PFSK-1 (cell line): ENCODE measurements around the gene ACVRL1.

ENCODE experiments used
- POLR2AphosphoS5 ChIP-seq: IDR thresholded peaks from 2 replicates; pipeline ENCODE4 v1.6.1; 2012; ENCODE audit warnings: low read depth, mild to moderate bottlenecking, control low read depth, low read length, moderate library complexity
- SIN3A ChIP-seq: IDR thresholded peaks from 2 replicates; pipeline ENCODE4 v1.6.1; 2012; ENCODE audit warnings: mild to moderate bottlenecking, low read length, moderate library complexity, borderline replicate concordance; ENCODE audit not compliant: insufficient read depth
- TAF1 ChIP-seq: IDR thresholded peaks from 2 replicates; pipeline ENCODE4 v1.6.1; 2012; ENCODE audit warnings: low read length, control low read depth, borderline replicate concordance; ENCODE audit not compliant: insufficient read depth
- TF ChIP-seq, protein P1 (sequence below), 2 experiments: IDR thresholded peaks; 2 replicates each; pipeline versions ENCODE4 v1.6.1 to v1.8.0; 2011 to 2012; ENCODE audit warnings: low read depth in 2 of 2, low read length in 2 of 2, control low read depth in 1 of 2, inconsistent platforms in 1 of 2, mild to moderate bottlenecking in 1 of 2, moderate library complexity in 1 of 2; ENCODE audit not compliant: insufficient read depth in 1 of 2

DNA sequence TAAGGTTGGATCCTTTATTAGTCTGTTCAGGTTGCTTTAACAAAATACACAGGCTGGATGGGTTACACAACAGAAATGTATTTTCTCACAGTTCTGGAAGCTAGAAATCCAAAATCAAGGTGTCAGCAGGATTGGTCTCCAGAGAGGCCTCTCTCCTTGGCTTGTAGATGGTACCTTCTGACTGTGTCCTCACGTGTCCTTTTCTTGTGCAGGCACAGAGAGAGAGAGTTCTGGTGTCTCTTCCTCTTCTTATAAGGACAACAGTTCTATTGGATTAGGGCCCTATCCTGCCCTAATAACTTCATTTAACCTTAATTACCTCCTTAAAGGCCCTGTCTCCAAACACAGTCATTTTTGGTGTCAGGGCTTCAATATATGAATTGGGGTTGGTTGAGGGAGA, 24.0 kb upstream of the ACVRL1 start:
- TF ChIP-seq POLR2AphosphoS5: no peak
- no peak for TF ChIP-seq SIN3A
- TF ChIP-seq, protein P1, sequence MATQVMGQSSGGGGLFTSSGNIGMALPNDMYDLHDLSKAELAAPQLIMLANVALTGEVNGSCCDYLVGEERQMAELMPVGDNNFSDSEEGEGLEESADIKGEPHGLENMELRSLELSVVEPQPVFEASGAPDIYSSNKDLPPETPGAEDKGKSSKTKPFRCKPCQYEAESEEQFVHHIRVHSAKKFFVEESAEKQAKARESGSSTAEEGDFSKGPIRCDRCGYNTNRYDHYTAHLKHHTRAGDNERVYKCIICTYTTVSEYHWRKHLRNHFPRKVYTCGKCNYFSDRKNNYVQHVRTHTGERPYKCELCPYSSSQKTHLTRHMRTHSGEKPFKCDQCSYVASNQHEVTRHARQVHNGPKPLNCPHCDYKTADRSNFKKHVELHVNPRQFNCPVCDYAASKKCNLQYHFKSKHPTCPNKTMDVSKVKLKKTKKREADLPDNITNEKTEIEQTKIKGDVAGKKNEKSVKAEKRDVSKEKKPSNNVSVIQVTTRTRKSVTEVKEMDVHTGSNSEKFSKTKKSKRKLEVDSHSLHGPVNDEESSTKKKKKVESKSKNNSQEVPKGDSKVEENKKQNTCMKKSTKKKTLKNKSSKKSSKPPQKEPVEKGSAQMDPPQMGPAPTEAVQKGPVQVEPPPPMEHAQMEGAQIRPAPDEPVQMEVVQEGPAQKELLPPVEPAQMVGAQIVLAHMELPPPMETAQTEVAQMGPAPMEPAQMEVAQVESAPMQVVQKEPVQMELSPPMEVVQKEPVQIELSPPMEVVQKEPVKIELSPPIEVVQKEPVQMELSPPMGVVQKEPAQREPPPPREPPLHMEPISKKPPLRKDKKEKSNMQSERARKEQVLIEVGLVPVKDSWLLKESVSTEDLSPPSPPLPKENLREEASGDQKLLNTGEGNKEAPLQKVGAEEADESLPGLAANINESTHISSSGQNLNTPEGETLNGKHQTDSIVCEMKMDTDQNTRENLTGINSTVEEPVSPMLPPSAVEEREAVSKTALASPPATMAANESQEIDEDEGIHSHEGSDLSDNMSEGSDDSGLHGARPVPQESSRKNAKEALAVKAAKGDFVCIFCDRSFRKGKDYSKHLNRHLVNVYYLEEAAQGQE (IDR thresholded peaks at IDR 0.05; ENCODE audit: insufficient read depth in 1 of 2, low read depth in 2 of 2, low read length in 2 of 2): no peak
- TF ChIP-seq TAF1: no peak
